GM21381 (cell line): ENCODE data around the gene ADAM12.
"Not testable (repeated sequence)": the region's sequence is repeated elsewhere in the genome, so short reads cannot be mapped to it uniquely, and the experiment has no call there.

ENCODE experiments used
- ATAC-seq: cut with Tn5 transposase; IDR thresholded peaks from one replicate; pipeline ENCODE4 v1.9.1; 2021; ENCODE audit warnings: mild to moderate bottlenecking, moderate library complexity; ENCODE audit not compliant: unreplicated experiment

ADAM12 gene

GRCh38 chr10:126066456-126066855 is 321.8 kb downstream of the ADAM12 start:
- ATAC-seq: no peak

GRCh38 chr10:126065751-126066377 is 322.4 kb downstream of the ADAM12 start:
- no peak for ATAC-seq

DNA sequence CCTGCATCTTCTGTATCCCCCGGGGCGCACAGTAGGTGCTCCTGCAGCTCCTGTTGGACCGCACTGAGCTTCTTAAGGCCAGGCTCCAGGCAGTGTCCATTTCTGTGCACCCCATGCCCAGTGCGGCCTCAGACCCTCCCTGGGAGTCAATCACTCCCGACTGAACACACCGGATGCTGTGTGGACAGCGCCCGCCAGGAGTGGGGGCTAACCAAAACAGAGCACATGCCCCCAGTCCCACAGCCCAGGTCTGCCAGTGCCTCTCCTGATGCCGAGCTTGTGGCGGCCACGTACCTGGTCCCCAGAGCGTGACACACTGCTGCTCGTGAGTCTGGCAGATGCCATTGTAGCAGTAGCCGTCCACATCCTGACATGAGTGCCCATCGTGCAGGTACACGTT is 323.8 kb downstream of the ADAM12 start:
- no peak for ATAC-seq

DNA sequence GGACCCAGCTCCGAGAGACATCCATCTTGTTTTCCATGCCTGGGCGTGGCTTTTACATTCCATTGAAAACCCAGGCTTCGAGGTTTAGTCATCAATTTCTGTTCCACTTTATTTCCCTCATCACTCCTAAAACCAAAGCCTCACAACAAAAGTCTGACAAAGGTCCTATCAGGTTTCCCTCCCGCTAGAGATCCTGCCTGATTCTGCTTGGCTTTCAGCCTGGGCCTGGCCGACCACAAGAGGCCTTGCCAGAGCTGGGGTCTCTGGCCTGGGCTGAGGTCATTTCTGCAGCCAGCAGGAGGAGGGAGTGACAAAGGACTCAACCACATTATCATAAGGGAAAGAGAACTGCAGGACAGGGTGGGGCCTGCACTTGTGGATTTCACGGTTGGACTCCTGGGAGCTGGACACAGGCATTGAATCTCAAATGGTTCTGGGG is 324.9 kb downstream of the ADAM12 start:
- no peak for ATAC-seq

GRCh38 chr10:126062131-126063032 is 325.9 kb downstream of the ADAM12 start:
- no peak for ATAC-seq

DNA sequence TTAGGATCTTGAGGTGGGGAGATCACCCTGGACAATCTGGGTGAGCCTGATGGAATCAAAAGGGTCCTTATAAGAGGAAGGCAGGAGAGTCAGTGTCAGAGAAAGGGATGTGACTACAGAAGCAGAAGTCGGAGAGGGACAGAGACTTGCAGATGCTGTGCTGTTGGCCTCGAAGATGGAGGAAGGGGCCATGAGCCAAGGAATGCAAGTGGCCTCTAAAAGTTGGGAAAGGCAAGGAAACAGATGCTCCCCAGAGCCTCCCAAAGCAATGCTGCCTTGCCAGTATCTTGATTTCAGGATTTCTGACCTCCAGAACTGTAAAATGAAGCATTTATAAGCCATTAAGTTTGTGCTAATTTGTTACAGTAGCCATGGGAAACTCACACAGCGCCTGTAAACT is 326.8 kb downstream of the ADAM12 start:
- ATAC-seq: no peak

DNA sequence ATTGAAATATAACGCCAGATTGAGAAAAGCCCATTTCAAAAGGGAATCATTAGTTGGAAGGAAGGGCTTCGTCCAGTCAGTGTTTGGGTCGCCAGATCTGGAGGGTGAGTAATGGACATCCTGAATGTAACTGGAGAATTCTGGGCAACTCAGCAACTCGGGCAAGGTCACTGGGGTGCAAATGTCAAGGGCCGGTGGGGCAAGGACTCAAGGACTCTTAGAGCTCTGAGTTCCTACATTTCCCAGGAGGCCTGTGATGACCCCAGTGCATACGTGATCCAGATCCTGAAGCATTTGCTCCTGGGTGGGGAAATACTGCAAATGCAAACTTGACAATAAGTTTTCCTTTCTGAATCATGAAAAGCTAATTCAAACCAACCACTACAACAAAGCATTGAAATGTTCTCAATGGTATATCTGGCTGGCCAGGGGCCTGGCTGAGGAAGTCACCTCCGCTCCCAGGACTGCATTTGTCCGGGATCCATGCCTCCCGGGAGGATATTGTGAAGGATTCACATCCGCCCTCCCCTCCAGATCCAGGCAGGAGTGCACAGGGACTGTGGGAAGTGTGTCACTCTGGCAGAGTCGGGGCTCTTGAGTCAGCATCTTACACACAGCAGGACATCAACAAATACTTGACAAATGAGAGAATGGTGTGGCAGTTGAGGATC is 327.9 kb downstream of the ADAM12 start:
- ATAC-seq: no peak

DNA sequence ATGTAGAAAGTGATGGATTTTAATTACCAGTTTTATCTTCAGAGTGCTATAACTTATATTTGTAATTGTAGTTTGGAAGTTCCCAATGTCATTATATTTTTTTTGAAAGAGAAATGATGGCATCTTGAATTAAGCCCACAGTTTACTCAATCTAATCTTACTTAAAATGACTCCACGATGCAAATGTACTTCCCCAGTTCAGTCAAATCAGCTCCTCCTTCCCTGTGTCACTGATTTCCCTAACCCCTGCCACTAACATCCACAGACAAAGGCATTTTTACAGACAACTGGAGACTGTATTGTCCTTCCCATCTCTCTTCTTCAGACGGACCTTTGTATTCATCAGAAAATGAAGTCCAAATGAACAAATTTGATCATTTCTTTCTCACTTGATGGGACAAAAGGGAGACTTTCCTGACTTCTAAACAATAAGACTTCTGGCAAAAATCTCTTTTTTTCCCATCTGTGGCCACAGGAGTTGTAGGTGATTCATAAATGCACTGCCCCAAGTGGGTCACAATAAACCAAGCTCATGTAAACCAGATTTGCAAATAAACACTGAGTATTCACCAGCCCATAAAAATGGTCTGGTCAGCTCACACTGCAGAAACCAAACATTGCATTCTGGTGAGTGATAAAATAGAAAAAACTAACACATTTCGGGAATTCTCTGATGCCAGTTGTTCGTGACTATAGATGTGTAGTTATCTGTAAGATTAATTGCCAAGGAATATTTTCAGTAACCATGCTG is 329.0 kb downstream of the ADAM12 start:
- ATAC-seq: no peak

DNA sequence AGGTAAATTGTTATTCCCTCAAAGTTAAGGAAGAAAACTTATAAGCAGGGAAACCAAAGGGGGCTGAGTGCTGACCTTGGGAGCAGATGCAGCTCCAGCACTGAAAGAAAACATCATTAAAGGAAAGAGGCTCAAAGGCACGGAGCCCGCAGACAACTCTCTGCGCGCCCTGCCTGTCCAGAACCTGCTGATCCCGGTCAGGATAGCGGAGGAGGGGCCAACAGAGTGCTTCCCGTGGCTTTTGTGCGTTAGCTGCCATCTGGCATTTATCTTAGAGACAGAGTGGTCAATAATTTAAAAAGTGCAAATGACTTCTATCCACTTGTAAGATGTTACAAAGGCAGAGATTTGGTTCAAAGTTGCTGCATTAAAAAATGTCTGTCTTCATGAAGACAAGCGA is 329.8 kb downstream of the ADAM12 start:
- no peak for ATAC-seq

DNA sequence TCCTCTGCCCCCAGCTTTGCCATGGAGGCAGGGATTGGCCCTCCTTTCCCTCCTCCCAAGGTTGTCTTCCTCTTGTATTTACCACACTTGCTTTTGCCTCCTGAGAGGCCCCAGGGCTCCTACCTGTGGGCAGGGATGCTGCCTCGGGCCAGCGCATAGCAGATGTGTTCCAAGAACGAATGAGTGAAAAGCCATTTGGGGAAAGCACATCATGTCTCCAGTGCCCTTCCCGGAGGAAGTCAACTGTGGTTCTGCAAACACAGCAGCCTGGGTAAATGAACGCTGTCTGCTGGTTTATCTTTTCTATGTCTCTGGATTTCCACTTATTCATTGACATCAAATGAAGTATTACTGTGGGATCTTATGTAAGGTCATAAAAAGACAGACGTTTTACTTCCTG is 330.2 kb downstream of the ADAM12 start:
- no peak for ATAC-seq

- no peak for ATAC-seq
These were observed 330.8 kb downstream of the ADAM12 start for GRCh38 chr10:126057494-126057893.

GRCh38 chr10:126054191-126054590 is 334.1 kb downstream of the ADAM12 start:
- ATAC-seq: no peak

- no peak for ATAC-seq
These were observed 336.1 kb downstream of the ADAM12 start for GRCh38 chr10:126052171-126052570.

GRCh38 chr10:126049759-126050700 is 338.2 kb downstream of the ADAM12 start:
- ATAC-seq: no peak

DNA sequence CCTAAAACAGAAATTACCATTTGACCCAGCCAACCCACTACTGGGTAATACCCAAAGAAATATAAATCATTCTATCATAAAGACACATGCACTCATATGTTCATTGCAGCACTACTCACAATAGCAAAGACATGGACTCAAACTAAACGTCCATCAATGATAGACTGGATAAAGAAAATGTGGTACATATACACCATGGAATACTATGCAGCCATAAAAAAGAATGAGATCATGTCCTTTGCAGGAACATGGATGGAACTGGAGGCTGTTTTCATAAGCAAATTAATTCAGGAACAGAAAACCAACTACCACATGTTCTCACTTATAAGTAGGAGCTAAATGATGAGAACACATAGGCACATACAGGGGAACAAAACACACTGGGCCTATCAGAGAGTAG is 340.5 kb downstream of the ADAM12 start:
- not testable (repeated sequence) for ATAC-seq

GRCh38 chr10:126046831-126047230 is 341.4 kb downstream of the ADAM12 start:
- ATAC-seq: no peak

DNA sequence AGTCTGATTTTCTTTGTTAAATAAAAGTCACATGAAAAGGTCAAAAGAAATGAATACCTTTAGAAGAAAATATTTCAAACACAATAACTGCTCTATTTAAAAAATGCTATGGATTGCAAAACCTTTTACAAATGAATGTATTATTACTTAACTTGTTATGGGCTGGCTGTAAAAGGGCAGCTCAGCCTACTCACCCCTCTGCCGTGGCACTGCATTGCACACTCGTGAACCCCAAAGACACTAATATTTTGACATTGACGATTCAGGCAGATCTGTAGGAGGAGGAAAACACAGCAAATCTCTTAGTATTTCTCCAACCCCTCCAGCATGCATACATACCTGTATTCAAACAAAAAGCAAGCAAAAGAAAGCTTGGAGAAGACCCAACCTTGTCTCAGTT is 342.4 kb downstream of the ADAM12 start:
- ATAC-seq: no peak

- no peak for ATAC-seq
These were observed 344.9 kb downstream of the ADAM12 start for GRCh38 chr10:126043389-126043788.

DNA sequence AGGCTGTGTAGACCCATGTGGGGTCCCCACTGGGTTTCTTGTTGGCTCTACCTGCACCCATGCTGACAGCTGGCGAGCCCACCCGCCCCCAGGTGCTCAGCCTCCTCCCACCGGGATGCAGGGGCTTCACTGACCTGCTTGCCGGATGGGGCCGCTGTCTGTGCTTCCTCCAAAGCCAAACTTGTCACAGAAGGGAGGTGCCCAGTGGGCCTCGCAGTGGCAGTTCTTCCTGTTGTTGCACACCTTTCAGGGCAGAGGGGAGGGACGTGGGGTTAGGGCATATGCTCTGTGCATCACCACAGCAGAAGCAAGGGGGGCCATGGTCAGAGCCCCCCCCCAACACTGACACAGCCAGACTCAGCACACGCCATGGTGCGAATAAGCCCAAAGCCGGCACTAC is 345.4 kb downstream of the ADAM12 start:
- no peak for ATAC-seq

- ATAC-seq: peak; percentile 1
These were observed 345.9 kb downstream of the ADAM12 start for GRCh38 chr10:126042354-126042753.
